GM21526 (cell line): Measurements from ENCODE around the gene ALG12.

Source experiments
- ATAC-seq: cut with Tn5 transposase; IDR thresholded peaks from one replicate; pipeline ENCODE4 v1.9.1; 2021; ENCODE audit warnings: moderate library complexity; ENCODE audit not compliant: unreplicated experiment, low FRiP score

Gene ALG12

DNA sequence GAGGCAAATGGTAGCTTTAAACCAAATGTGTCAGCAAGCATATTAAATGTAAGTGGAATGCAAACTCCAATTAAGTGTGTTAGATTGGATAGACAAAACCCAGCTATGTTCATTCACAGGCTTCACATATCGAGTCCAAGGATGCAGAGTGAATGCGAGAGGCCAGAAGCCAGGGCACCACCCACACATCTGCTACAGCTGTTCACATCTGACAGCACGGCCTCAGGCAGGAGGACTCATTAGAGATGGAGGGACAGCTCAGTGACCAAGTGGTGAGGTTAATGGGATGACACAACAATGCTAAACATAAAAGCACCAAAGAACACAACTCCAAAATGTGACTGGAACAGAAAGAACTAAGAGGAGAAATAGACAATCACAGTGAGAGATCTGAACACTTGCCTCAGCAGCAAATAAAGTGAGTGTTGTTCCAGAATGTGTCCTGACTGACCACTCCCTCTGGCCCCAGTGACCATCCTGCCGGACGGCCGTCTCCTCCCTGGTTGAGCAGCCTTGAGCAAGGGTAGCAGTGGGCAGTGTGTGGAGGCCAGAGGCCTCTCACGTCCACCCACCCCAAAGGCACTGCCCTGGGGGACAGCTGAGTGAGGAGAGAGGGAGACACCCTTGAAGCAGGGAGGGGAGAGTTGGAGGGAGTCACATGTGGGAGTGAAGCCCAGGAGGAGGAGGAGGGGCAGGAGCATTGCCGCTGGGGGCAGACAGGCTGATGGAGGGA lies 23.8 kb downstream of the ALG12 start:
- ATAC-seq: no peak

DNA sequence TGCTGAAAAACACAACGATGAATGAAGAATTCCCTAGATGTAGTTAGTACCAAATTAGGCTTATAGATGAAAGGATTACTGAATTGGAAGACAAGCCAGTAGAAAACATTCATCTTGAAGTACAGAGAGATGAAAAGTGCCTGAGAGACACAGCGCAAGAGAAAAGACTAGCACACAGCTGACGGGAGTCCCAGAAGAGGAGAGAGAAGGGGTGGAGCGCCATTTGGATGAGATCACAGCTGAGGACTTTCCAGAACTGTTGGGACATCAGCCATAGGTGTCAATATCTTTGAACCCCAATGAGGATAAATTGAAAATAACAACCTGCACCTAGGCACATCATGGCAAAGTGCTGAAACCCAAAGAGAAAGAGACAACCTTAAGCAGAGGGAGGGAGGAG lies 25.2 kb downstream of the ALG12 start:
- no peak for ATAC-seq

DNA sequence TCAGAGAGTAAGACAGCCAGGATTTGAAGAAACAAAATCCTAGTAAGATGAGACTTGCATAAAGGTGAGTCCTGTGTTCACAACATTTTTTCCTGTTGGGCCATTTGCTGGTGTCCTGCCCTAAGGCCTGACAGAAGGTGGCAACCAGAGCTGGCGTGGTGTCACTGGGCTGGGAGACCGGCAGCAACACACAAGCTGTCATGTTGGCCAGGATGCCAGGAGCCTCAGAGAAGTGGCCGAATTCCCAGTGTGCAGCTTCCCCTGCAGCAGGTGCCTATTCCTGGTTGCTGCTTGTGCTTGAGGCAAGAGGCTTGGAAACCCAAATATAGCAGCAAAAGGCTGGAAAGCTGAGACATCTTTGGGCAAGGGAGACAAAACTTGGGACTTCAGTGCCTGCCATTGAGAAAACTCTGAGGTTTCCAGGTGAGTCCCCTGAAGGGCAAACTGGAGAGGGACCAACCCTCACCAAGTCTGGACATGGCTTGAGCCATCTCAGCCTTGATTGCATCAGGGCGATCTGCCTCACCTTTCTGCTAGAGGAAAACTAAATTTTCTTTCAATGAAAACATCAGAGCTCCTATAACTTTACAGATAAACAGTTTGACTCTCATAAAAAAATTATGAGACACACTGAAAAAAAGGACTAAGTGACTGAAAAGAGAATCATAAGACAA lies 25.9 kb downstream of the ALG12 start:
- ATAC-seq: no peak

DNA sequence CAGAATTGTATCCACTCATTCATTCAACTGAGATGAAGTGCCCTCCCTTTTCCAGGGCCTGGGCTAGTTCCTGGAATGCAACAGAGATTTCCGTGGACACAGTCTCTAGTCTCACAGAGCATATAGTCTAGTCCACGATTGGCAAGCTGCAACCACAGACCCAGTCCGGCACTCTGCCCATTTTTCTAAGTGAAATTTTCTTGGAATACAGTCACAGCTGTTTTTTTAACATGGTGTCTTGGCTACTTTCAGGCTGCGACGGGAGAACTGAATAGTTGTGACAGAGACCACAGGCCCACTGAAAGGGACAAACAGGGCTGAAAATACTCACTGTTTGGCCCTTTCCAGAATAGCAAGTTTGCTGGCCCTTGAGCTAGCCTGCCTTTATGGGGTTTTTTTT lies 29.2 kb downstream of the ALG12 start:
- no peak for ATAC-seq

DNA sequence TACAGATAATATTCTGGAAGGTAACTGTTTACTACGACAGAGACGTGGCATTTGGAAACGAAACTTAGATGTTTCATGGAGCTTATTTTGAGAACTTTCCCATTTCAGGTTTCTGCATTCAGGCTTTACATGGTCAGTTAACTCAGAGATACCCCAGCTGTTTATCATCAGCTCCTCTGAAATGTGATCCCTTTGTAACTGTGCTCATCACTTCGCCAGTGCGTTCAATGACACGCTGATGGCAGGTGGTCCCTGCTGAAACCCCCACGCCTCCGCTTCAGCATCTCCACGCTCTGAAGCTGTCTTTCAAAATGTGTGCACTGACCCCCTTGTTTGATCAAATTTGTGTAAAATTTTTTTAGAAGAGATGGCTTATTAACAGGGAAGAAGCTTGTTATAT lies 30.5 kb downstream of the ALG12 start:
- ATAC-seq: no peak

DNA sequence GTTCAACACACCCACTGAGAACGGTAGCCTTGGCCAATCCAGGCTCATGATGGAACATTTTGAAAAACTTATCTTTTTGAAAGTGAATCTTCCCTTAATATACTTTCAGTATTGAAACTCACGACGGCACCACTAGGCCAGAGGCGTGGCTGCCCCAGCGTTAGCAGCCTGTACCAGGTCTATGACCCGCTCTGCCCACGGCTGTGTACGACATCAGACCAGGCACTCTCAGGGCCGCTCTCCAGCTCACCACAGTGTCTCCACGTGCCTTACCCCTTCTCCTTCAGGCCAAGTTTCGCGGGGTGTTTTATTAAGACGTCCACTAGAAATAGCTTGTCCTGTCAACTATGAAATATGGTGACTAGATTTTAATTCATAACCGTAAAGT lies 31.2 kb downstream of the ALG12 start:
- ATAC-seq: no peak

- no peak for ATAC-seq
Measured at GRCh38 chr22:49886346-49887063, 31.7 kb downstream of the ALG12 start.

DNA sequence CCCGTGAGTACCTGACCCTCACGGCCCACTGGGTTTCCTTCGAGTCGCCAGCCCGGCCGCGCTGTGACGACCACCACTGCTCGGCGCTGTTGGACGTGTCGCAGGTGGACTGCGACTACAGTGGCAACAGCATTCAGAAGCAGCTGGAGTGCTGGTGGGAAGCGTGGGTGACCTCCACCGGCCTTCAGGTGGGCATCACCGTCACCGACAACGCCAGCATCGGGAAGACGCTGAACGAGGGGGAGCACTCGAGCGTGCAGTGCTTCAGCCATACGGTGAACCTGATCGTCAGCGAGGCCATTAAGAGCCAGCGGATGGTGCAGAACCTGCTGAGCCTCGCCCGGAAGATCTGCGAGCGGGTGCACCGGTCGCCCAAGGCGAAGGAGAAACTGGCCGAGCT lies 32.4 kb downstream of the ALG12 start:
- no peak for ATAC-seq

GRCh38 chr22:49885281-49885680 lies 33.0 kb downstream of the ALG12 start:
- ATAC-seq: no peak

GRCh38 chr22:49884503-49885260 lies 33.6 kb downstream of the ALG12 start:
- ATAC-seq: no peak

- ATAC-seq: no peak
Measured at GRCh38 chr22:49884075-49884474, 34.2 kb downstream of the ALG12 start.

DNA sequence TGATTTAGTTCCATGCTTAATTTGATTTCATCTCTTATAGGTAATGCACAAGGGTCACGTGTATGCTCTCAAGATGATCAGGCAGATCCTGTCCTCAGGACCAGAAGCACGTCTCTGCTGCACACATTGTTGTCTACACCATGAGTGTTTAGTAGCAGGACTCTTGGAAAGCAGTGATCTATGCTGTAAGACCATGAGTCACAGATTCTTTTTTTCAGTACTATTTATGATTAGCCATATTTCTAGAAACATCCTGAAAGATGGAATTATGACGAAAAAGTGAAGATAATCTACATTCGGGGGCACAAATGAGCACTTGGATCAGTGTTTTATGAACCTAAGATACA lies 35.0 kb downstream of the ALG12 start:
- no peak for ATAC-seq

DNA sequence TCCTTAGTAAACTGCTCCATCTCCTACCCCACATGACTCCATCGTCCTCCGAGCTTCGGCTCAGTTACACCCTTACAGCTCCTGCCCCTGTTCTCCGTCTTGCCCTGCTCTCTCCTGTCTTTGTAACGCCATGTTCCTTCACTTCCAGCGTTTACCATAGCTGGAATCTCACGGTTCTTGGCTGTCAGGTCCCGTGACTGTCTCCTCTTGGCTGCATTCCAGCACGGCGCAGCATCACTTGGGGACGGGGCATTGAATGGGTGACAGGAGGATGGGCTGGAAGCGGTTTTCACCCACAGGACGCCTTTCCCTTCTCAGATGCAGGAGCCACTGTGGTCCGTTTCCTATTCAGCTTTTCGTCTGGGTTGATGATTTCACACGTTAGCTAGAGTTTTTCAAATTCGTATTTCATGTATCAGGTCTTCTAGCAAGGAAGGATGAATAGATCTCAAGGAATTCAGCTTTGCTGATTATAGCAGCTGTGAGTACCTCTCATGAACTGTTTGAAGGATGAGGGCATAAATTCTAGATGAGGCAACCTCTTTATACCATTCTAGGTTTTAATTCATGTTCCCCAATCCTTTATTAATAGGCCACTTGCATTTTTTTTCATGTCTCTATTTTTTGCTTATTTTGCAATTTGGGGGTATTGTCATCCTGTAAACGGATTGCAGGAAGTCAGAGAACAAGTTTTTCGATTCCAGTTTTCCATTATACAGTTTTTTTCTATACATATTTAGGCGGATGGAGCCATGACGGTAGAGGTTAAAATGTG lies 35.5 kb downstream of the ALG12 start:
- no peak for ATAC-seq

DNA sequence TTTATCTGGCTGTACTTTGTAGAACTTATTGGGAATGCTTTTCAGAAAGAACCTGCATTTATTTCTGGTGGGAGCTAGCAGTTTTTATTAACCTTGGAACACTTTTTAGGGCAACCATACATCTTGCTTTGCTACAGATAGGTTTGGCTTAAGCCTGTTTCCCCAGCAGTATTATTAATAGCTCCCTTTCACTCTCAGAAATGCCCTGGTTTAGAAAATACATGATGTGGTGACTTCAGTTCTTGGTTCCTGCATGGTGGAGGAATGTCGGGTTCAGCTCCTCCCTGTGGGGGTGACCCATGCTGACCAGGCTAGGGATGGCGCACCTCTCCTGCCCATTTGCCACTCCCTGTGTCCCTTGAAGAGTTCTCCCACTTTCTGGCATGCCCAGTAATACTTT lies 36.4 kb downstream of the ALG12 start:
- ATAC-seq: no peak

DNA sequence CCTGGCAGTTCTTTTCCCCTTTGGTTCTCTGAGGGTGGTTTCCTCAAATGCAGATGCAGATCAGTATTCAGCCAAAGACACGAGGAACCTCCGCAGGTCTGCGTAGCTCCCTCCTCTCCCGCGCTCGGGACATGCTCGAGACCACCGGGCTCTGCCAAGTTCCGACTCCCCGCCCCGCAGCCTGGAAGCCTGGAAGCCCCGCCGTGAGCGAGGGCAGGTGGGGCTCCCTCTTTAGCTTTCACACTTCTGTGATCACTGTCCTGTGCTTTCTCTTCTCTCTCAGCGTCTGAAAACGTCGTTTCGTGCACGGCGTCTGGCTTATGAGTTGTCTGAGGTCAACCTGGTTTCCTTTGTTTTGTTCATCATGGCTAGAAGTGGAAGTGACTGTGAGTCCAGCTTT lies 38.0 kb downstream of the ALG12 start:
- ATAC-seq: no peak

DNA sequence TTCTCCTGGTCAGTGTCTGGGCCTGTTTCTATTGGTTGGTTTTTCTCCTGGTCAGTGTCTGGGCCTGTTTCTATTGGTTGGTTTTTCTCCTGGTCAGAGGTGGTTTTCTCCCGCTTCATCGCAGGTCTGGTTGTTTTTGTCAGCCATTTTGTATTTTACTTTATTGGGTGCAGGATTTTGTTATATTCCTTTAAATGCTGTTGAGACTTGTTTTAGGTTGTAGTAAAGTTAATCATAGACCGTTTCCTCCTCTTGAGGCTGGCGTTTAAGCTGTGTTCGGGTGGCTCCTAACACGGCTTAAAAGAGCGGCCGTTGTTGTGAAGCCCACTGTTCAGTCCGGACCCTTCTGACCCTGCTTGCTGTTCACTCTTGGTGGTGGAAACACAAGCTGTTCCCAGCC lies 38.4 kb downstream of the ALG12 start:
- no peak for ATAC-seq

- no peak for ATAC-seq
Measured at GRCh38 chr22:49878206-49878605, 40.0 kb downstream of the ALG12 start.

DNA sequence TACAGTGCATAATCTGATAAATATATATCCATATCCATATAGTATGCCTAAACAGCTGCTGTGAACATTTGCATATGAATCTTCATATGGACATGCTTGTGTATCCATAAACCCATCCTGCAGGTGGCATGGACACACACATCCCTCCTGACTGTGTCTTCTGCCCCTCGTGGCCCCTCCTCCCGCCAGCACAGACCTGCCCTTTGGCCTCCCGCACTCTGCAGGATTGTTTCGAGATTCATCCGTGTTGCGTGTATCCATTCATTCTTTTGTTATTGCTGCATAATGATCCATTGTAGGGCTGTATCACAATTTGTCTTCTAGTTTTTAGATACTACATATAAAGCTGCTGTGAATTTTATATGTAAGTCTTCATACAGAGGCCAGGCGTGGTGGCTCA lies 40.6 kb downstream of the ALG12 start:
- no peak for ATAC-seq

- no peak for ATAC-seq
Measured at GRCh38 chr22:49873228-49873940, 44.9 kb downstream of the ALG12 start.

DNA sequence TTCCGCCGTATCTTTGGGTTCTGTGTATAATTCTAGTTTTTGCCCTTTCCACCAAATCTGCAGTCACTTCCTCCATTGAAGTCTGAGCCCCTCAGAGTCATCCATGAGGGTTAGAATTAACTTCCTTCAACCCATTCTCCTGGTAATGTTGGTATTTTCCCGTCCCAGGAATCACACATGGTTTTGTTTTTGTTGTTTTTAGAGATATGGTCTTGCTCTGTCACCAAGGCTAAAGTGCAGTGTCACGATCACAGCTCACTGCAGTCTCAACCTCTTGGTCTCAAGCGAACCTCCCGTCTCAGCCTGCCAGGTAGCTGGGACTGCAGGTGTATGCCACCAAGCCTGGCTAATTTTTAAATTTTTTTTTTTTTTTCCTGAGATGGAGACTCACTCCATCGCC lies 45.9 kb downstream of the ALG12 start:
- no peak for ATAC-seq
